RKO (cell line): ENCODE results near the gene EPS8L1.
A peak's percentile ranks its signal among the peaks of the same experiment; 100 is the strongest.
"Not testable (repeated sequence)": the region's sequence is repeated elsewhere in the genome, so short reads cannot be mapped to it uniquely, and the experiment has no call there.

Source experiments
- DNase-seq: peaks from one replicate; pipeline ENCODE4 v3.0.0-alpha.2; 2016; ENCODE audit warnings: low spot score

EPS8L1 gene

GRCh38 chr19:55075371-55075998 is at the start of gene EPS8L1:
Gene EPS8L1 (plus strand): TSS chr19:55075869. CDS start chr19:55076445, 576 bp downstream.
- DNase-seq, result no peak

- not testable (repeated sequence) for DNase-seq
Measured at GRCh38 chr19:55027140-55027471, 48.6 kb upstream of the EPS8L1 start.

GRCh38 chr19:55027472-55028337 is 48.0 kb upstream of the EPS8L1 start:
- DNase-seq, result peak; percentile 54

DNA sequence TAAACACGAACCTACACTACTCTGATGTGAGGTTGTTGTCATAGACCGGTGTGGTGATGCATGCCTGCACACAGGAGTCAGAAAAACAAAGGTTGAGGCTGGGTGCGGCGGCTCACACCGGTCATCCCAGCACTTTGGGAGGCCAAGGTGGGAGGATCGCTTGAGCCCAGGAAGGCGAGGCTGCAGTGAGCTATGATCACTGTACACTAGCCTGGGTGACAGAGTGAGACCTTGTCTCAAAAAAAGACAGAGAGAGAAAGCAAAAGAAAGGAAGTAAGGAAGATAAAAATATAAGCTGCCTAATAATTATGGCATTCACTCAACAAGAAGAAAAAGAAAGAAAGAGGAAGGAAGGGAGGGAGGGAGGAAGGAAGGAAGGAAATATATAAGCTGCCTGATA is 46.9 kb upstream of the EPS8L1 start:
- DNase-seq, result no peak

DNA sequence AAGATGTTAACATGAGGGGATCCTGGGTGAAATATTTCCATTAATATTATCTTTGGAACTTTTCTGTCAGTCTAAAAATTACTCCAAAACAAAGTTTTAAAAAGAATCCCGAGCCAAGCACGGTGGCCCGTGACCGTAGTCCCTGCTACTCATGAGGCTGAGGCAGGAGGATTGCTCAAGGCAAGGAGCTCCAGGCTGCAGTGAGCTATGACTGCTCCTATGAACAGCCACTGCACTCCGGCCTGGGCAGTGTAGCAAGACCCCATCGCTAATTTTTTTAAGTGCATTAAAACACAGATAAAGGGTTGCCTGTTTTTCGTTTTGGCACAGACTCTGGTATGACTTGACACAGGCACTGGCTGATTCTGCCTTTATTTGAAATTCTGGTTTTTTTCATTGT is 44.5 kb upstream of the EPS8L1 start:
- no peak for DNase-seq

- DNase-seq, result no peak
Measured at GRCh38 chr19:55032170-55032800, 43.4 kb upstream of the EPS8L1 start.

GRCh38 chr19:55032976-55033643 is 42.6 kb upstream of the EPS8L1 start:
- not testable (repeated sequence) for DNase-seq

DNA sequence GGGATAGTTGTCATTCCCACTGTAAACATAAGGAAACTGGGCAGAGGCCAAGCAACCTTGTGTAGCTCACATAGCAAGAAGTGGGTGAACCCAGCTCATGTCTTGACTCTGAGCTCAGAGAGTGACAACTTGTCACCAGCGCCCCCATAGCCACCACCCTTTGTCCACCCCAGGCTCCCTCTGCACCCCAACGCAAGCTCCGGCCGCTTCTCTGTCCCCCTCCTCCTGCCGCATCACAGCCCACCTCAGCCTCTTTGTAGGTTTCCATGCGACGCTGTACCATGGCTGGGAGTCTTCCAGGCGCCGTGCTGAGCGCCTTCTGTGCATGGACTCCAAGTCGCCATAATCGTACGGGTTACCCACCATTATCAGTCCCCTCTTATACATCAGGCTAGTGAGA is 40.9 kb upstream of the EPS8L1 start:
- no peak for DNase-seq

DNA sequence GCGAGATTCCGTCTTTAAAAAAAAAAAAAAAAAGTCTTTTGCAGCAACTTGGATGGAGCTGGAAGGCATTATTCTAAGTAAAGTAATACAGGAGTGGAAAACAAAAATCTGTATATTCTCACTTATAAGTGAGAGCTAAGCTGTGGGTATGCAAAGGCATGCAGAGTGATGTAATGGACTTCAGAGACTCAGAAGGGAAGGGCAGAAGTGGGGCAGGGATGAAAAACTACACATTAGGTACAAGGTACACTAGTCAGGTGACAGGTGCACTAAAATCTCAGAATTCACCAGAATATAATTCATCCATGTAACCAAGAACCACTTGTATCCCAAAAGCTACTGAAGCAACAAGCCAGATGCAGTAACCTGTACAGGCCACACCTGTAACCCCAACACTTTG is 39.6 kb upstream of the EPS8L1 start:
- no peak for DNase-seq

DNA sequence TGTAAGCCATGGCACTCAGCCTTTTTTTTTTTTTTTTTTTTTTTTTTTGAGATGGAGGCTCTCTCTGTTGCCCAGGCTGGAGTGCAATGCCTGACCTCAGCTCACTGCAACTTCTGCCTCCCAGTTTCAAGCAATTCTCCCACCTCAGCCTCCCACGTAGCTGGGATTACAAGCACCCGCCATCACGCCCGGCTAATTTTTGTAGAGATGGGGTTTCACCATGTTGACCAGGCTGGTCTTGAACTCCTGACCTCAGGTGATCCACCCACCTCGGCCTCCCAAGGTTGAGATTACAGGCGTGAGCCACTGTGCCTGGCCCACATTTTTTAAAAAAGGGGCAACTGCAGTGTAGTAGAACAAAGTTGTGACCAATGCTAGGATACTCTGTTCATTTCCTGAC is 38.1 kb upstream of the EPS8L1 start:
- not testable (repeated sequence) for DNase-seq

- not testable (repeated sequence) for DNase-seq
Measured at GRCh38 chr19:55040654-55041053, 35.0 kb upstream of the EPS8L1 start.

DNA sequence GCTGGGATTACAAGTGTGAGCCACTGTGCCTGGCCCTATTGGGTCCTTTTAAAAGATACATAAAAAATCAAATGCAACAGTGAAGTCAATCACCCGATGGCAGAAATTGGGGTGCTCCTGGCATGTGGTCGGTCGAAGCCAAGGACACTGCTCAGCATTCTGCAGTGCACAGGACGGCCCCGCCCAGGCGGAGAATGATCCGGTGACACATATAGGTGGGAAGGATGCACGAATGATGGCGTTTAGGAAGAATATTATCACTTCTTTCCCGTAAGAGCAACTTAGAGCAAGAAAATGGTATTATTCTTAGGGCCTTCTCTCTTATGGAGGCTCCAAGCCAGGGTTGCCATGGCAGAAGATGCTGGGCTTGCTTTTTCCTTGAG is 34.4 kb upstream of the EPS8L1 start:
- no peak for DNase-seq

DNA sequence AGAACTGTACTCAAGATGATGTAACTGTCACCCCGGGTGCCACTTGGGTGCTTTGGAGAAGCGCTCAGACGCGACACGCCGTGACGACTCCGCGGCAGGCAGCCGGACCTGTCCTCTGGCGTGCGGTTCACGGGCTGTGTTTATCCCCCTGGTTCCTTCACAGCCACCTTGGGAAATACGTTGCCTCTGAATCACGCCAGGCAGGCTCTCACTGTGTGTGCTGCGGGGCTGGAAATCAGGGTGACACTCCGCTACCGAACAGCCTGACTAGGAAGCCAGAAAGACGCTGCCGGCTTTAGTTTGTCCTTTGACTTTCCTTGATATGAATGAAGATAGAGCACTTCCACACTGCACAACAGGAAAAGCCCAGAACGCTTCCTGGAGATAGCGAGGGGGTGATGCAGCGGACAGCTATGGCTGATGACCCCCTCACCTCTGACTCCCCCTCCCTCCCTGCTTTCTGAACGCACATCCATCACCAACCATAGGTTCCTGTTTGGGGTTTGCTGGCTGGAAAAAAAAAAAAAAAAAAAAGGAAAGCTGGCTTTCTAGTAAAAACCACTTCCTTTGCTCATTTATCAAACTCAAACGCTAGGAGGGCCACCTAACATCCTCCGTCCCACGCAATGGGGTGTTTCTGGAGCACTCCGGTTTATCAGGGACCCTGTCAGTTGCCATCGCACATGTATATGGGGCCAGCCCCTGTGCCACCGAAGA is 33.9 kb upstream of the EPS8L1 start:
- DNase-seq, result no peak

- no peak for DNase-seq
Measured at GRCh38 chr19:55042344-55042678, 33.4 kb upstream of the EPS8L1 start.

DNA sequence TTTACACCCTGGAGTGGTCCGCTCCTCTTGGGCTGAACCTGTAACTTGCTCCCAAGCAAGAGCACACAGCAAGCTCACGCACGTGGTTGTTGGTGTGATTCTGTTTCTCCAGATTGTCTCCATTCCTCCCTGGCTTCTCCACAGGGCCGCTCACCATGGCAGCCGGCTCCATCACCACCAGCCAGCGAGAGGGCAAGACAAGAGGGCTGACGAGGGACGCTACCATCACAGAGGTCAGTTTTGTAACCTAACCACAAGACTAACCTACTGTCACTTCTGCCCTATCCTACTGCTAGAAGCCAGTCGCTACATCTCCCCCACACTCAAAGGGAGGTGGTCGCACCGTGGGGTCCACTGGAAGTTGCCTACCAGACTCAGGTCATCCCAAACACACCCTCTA is 33.0 kb upstream of the EPS8L1 start:
- DNase-seq, result no peak

DNA sequence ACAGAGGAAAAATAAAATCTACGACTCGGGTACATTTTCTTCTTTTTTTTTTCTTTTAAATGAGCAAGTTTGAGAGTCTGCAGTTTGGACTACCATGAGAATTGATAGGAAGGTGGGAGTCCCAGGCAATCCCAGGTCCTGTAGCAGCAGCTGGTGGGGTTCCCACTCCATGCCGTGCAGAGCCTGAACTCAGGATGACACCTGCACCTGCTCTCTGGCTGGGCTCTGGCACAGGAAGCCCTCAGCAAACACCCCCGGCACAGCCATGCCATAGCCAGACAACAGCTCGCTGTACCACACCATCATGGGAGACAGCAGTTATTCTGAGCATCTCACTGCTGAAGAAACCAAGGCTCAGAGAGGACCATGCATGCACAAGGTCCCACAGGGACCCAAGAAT is 31.4 kb upstream of the EPS8L1 start:
- no peak for DNase-seq

GRCh38 chr19:55044771-55045716 is 30.6 kb upstream of the EPS8L1 start:
- no peak for DNase-seq

DNA sequence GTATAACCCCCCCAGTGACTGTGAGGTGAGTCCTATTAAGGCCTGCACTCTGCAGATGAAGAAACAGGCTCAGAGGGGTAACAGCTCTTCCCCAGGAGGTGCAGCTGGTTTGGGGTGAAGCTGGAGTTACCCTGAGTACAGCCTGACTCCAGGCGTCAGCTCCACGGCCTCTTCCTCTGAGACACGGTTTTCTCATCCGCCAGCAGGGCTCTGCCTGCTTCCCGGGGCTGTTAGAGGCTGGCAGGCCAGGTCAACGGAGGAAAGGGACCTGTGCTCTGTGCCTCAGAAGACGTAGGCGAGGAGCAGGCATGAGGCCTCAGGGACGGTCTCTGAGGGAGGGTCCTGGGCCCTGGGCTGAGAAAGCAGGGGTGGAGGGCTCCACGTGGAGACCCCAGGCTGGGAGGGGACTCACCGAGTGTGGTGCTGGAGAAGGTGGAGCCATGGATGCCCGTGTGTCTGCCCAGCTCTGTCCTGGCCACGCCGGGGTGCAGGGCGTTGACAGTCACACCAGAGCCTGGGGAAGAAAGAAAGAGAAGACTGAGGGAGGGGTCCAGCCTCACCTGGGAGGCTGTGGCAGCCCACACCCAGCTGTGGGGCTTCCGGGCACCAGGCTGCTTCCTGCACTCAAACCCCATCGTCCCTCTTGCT is 28.6 kb upstream of the EPS8L1 start:
- no peak for DNase-seq

DNA sequence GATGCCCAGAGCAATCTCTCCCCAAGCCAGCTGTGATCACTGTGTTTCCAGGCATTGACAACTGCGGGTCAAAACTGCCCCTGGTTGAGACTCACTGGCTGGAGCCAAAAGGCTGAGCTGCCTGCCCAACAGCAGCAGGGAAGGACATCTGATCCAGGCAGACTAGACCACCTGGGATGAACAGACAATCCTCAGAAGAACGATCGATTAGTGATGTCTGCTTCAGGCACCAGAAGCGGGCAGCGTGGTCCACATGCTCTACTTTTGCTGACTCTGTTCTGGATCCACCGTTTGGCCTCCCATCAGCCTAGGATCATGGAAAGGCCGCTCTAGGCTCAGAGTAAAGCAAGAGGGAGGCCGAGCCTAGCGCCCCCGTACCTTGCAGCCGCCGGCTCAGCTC is 27.7 kb upstream of the EPS8L1 start:
- no peak for DNase-seq

- no peak for DNase-seq
Measured at GRCh38 chr19:55048446-55048845, 27.2 kb upstream of the EPS8L1 start.
